GM12892 (cell line): Measurements from ENCODE around the gene KIAA1217.
A peak's percentile ranks its signal among the peaks of the same experiment; 100 is the strongest.

Experiments
- DNase-seq: peaks from one replicate; pipeline ENCODE4 v3.0.0; 2011; ENCODE audit not compliant: insufficient read length
- FAIRE-seq: peaks from 2 replicates; lab custom pipeline; 2011; peaks lifted over from hg19 to GRCh38; lab: Jason Lieb, UNC
- POLR2A ChIP-seq: IDR thresholded peaks from 2 replicates; pipeline ENCODE4 v1.6.1; 2011; ENCODE audit warnings: low read depth, low read length, control low read depth
- POLR2AphosphoS5 ChIP-seq: IDR thresholded peaks from 2 replicates; pipeline ENCODE4 v1.6.1; 2011; ENCODE audit warnings: low read depth, low read length, control low read depth
- TAF1 ChIP-seq: IDR thresholded peaks from 2 replicates; pipeline ENCODE4 v1.6.1; 2011; ENCODE audit warnings: low read depth, mild to moderate bottlenecking, control low read depth, low read length, borderline replicate concordance

Gene KIAA1217

DNA sequence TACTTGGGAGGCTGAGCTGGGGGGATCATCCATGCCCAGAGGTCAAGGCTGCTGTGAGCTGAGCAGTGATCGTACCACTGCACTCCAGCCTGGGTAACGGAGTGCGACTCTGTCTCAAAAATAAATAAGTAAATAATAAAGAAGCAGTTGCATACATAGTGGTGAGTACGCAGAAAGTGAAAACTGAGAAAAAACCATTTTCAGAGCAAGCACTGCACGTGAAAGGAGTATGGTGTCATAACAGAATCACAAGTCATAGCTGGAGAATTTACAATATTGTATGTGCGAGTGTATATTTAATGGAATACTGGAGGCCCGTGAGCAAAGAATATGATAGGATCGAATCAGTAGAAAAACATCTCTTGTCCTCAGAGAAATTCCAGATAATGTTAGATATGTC is 22.3 kb downstream of the KIAA1217 start:
- FAIRE-seq: no peak
- DNase-seq: no peak
- TF ChIP-seq POLR2AphosphoS5 (no peak), POLR2A (no peak), TAF1 (no peak)

DNA sequence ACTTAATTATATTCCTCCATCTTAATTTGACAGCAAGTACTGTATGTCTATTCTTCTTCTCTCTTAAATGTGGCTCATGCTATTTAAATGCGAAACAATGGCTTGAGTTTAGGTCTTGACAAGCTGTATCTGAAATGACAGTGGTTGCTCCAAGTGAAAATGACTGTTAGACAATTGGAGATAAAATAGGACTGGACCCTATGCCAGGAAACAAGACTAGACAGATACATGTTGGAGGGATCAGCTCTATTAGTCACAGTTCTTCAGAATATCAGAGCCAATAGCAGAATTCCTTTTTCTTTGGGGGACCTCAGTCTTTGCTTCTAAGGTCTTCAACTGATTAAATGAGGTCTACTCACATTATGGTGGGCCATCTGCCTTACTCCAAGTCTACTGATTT is 25.8 kb downstream of the KIAA1217 start:
- no peak for FAIRE-seq
- TF ChIP-seq TAF1 (no peak), POLR2AphosphoS5 (no peak), POLR2A (no peak)
- no peak for DNase-seq

DNA sequence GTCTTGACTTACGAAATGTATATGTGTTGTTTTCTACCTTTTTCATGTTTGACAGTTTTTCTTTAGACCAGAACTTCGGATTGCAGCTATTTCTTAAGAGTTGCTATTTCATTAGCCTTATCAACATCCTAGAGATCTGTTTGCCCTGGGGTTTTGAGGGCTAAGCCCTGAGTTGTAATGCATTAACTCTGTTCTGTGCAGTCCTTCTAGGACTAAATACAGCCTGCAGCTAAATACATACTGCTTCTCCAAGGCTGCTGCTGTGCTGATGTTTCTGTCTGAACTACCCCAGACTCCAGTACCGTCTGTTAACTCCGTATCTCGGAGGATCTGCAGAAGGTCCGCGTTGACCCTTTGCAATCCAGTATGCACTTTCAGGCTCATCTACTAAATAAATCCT is 26.5 kb downstream of the KIAA1217 start:
- TF ChIP-seq POLR2A (no peak), POLR2AphosphoS5 (no peak), TAF1 (no peak)
- no peak for FAIRE-seq
- no peak for DNase-seq

DNA sequence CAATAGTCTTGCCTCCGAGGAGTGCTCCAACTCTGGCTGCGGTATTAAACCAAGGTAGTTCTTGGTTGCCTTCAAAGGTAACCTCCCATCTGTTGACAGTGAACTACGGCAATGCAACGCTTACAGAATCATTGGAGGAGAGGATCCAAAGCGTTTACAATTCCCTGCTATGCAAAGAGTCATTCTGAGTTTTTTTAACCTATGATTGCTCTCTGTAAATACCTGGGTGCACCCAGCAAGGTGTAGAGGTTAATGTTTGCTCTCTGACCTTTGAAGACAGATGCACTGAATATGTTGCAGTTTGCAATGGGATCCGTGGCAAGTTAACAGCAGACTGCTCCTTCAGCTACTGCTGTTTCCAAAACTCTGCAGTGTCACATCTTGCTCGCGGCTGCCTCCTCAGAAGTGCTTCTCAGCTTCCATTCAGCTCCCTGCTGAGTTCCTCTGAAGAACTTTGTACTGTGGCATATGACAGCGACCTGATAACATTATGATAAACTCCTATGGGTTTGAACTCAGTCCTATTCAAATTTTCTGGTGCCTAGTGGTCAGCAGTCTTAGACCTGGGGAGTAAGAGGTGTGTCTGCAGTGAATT is 29.0 kb downstream of the KIAA1217 start:
- TF ChIP-seq POLR2AphosphoS5 (no peak), POLR2A (no peak), TAF1 (no peak)
- FAIRE-seq (peak; percentile 61), DNase-seq (no peak)

DNA sequence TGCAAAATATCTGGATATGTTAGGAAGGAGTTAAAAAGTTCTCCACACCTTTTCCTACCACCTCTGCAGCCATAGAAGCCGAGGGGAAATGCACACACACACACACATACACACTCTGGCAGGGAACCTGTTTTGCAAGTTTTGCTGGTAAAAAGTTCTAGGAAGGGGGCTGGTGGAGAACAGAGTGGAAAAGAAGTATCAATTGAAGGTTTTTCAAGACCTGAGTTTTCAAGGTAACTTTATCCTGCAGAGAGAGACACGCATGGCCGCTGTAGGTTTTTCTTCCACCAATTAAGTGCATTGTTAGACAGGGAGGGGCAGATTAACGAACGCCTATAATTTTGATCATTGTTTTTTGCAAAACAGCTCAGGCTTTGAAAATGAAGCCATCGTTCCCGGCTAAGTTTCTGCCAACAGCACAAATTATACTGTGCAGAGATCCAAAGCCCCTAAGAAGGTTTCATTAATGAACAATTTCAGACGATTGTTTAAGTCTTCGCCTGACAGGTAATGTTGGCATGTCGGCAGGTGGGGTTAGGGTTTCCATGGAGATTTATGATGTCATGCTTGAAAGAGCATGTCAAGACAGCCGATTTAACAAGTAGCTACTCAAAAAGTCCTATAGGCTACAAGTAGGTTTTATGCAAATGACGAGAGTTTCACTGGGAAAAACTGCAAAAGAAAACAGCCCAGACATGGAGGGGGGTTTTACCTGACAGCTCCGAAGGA is 29.7 kb downstream of the KIAA1217 start:
- DNase-seq (no peak), FAIRE-seq (no peak)
- no peak for TF ChIP-seq POLR2AphosphoS5
- no peak for TF ChIP-seq POLR2A
- no peak for TF ChIP-seq TAF1

DNA sequence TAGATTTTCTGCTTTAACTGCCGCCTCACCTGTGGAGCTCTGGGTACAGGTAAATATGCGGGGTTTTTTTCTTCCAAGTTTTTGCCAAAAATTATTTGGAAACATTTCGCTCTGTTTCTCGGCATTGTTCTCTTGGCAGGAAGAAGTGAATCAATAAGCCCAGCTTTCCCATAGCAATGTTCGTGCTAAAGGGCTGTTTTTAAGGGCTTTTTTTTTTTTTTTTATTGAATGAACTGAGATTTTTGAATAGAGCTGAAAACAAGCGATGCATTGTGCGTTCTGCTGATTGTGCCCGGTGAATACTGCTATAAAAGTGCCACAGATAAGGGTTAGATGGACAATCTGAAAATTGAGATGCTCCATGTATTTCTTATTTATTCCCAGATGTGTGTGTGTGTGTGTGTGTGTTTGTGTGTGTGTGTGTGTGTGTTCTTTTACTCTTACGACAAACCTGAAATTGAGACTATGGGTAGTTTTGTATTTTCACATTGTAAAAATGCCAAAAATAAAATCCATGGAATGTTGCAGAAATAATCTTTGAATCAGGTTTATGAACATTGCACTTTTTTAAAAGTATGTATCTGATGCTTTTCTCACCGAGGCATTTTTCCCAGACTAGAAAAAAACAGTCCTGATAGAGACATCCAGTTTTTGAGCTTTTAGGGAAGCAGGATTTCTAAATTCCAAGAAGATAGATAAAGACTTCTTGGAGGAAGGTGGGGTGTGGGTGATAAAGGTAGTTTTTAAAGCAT is 30.5 kb downstream of the KIAA1217 start:
- DNase-seq: no peak

DNA sequence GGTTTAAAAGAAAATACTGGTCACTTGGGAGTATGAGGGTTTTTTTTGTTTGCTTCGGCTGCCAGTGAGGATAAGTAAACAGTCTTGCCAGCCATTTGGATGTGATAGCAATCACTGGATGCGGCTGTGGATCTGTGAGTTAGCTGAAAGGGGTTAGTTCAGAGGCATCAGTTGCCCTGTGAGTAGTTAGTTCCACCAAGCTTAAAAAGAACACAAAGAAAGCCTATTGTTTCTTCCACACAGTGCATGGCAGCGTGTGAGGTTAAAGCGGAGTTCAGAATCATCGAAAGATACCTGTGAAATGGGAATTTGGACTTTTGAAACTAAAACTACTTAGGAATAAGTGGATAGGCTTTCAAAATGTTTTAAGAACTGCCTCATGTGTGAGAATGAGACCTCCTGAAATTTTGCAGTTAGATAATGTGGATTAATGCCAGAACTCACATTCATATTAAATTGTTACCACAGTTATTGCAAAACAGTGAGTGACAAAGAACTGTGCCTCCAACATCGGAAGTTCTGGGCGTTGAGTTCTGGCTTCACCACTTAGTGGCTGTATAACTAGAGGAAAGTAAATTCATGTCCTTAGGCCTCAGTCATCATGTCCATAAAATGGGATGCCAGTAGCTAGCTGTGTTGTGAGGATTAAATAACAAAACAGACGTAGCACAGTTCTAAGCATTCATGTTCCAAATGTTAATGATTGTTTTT is 31.3 kb downstream of the KIAA1217 start:
- peak; percentile 74 for FAIRE-seq
- DNase-seq: no peak
- TF ChIP-seq TAF1 (no peak), POLR2AphosphoS5 (no peak), POLR2A (no peak)

More for the DNA sequence above, 30.5 kb downstream of the KIAA1217 start:
- no peak for FAIRE-seq
- TF ChIP-seq TAF1 (no peak), POLR2AphosphoS5 (no peak), POLR2A (no peak)

DNA sequence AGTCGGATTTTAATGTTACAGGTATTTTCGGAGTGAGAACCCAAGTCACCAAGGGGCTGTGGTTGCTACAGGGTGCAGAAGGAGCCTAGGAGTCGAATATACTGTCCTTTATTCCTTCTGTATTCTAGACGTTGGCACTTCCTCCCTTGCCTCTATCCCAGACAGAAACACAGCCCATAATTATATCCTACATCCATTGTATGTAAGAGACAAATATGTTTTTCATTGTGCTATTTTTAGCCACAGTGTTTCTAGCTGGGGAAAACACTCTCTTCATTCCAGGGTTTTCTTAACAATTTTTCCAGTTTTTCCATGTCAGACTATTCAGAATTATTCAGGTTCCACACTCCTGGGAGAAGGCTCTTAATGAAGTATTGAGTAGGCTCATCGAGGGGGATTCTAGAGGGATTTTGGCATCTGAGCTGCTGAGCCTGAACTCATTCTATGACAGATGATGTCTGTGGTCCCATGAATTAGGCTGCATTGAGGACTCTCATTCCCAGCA is 32.6 kb downstream of the KIAA1217 start:
- TF ChIP-seq TAF1: no peak
- TF ChIP-seq POLR2AphosphoS5: no peak
- no peak for TF ChIP-seq POLR2A
- FAIRE-seq: no peak

DNA sequence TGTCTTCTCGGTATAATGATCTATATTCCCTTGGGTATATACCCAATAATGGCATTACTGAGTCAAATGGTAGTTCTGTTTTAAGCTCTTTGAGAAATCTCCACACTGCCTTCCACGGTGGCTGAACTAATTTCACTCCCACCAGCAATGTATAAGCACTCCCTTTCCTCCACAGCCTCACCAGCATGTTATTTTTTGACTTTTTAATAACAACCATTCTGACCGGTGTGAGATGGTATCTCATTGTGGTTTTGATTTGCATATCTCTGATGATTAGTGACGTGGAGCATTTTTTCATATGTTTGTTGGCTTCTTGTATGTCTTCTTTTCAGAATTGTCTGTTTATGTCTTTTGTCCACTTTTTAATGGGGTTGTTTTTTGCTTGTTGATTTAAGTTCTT is 33.6 kb downstream of the KIAA1217 start:
- DNase-seq (no peak), FAIRE-seq (peak; percentile 77)
- no peak for TF ChIP-seq TAF1
- TF ChIP-seq POLR2AphosphoS5: no peak
- TF ChIP-seq POLR2A: no peak

More for the DNA sequence above, 32.6 kb downstream of the KIAA1217 start:
- DNase-seq: no peak

DNA sequence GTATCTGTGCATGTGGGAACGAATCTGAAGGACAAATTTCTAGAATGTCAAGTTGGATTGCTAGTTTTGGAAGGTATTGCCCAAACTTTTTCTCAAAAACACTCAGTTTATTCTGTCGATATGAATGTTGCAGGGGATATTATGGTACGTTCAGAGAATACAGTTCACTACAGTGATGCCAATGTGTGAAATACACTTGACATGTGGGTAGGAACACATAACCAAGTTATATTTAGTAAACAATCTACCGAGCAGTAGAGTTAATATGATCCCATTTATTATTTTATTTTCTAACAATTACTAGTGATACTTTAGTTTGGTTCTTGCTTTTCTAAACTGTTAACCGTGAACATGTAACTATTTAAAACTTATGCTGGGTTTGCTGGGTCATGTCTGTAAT is 37.4 kb downstream of the KIAA1217 start:
- FAIRE-seq (no peak), DNase-seq (no peak)
- TF ChIP-seq POLR2A (no peak), TAF1 (no peak), POLR2AphosphoS5 (no peak)

DNA sequence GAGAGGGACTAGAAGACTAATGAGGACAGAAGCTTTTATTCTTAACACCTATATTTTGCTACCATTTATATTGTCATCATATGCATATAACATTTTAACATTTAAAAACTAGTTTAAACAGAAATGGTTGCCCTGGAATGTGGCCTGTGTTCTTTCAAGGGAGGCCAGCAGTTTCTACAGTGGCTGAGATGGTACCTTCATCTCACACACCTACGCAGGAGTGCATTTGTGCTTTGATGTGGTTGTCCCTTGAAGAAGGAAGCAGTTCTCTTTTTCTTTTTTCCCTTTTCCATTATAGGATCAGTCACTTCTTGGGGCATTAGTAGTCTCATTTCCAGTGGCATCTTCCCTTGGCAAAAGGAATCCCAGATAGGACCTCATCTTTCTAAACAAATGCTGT is 38.9 kb downstream of the KIAA1217 start:
- TF ChIP-seq TAF1 (no peak), POLR2AphosphoS5 (no peak), POLR2A (no peak)
- FAIRE-seq (peak; percentile 30), DNase-seq (no peak)
